K562 (cell line): ENCODE results near the gene FAM167B. TPM values are rescaled to one million over a fixed set of nuclear protein-coding genes. Genes with fewer than 3 reads are reported as not detected.
A peak's percentile ranks its signal among the peaks of the same experiment; 100 is the strongest.

ENCODE experiments used
- EP400 ChIP-seq: fragments of 450-650 bp; IDR thresholded peaks from 2 replicates; pipeline ENCODE4 v1.6.1; 2017; ENCODE audit warnings: antibody characterized with exemption, mild to moderate bottlenecking, moderate library complexity
- FOXJ2 ChIP-seq: fragments of 200-800 bp; sonication (Bioruptor generic); IDR thresholded peaks from 2 replicates; pipeline ENCODE4 v1.6.1; 2016; ENCODE audit warnings: missing genetic modification characterization, missing compliant biosample characterization
- GABPB2 ChIP-seq: fragments of 250-450 bp; sonication (Bioruptor Pico); conservative IDR thresholded peaks from 2 replicates; pipeline ENCODE4 v1.5.1; 2021; ENCODE audit warnings: mild to moderate bottlenecking
- STAT5B ChIP-seq: fragments of 250-450 bp; sonication (Bioruptor Pico); IDR thresholded peaks from 2 replicates; pipeline ENCODE4 v1.8.0; 2021; ENCODE audit warnings: mild to moderate bottlenecking, inconsistent platforms
- ZNF347 ChIP-seq: fragments of 450-650 bp; formaldehyde crosslinking; IDR thresholded peaks from 2 replicates; pipeline ENCODE4 v1.4.0; 2020; ENCODE audit warnings: low read depth, mild to moderate bottlenecking, moderate library complexity
- polyA plus RNA-seq, 8 experiments: library from polyadenylated mRNA; depleted of rRNA in 4 of 8; stranded (reverse) in 5 of 8; unstranded in 3 of 8; fragments of >200 nt; fragmentation: Nextera tagmentation in 2 of 8; fragmentation: Illumina TruSeq in 1 of 8; extraction: Ambion mirVana in 2 of 8; extraction: Trizol in 1 of 8; gene quantifications; 2 replicates each; pipeline versions ENCODE4 v1.2.1 to v1.2.3, GENCODE V29; 2011 to 2014; ENCODE audit warnings: inconsistent platforms in 1 of 8, missing spikeins in 1 of 8
- total RNA-seq, 7 experiments: library from RNA; depleted of rRNA in 6 of 7; stranded (reverse); fragments of >200 nt in 6 of 7; fragmentation: Illumina TruSeq in 2 of 7; extraction: Trizol in 2 of 7; gene quantifications; 2 replicates each; pipeline versions ENCODE4 v1.2.1 to v1.2.3, GENCODE V29; 2011 to 2021; ENCODE audit warnings: low replicate concordance in 1 of 7
- TF ChIP-seq, protein P1 (sequence below): fragments of 250-450 bp; sonication (Bioruptor Pico); IDR thresholded peaks from 2 replicates; pipeline ENCODE4 v1.8.0; 2021; ENCODE audit warnings: borderline replicate concordance, mild to moderate bottlenecking, moderate library complexity; ENCODE audit not compliant: poor library complexity, severe bottlenecking
- TF ChIP-seq, protein P2 (sequence below): IDR thresholded peaks from 2 replicates; pipeline ENCODE4 v1.6.1; 2012; ENCODE audit warnings: low read depth, low read length, improper control_type of control experiment, borderline replicate concordance
- TF ChIP-seq, protein P3 (sequence below): fragments of 450-650 bp; formaldehyde crosslinking; IDR thresholded peaks from 2 replicates; pipeline ENCODE4 v1.4.0; 2020; ENCODE audit warnings: mild to moderate bottlenecking, mixed read lengths
- TF ChIP-seq, protein P4 (sequence below): fragments of 250-450 bp; sonication (Bioruptor Pico); IDR thresholded peaks from 2 replicates; pipeline ENCODE4 v1.4.0; 2020; ENCODE audit warnings: mild to moderate bottlenecking, moderate library complexity
- TF ChIP-seq, protein P5 (sequence below): fragments of 250-450 bp; sonication (Bioruptor Pico); IDR thresholded peaks from 2 replicates; pipeline ENCODE4 v1.8.0; 2022; ENCODE audit warnings: moderate library complexity, mild to moderate bottlenecking, inconsistent platforms

The FAM167B gene
- total and polyA plus RNA-seq, 9 of the 15 experiments (the other 6 are each of a cell fraction or from before 2014, with no cell fraction given), result not detected

DNA sequence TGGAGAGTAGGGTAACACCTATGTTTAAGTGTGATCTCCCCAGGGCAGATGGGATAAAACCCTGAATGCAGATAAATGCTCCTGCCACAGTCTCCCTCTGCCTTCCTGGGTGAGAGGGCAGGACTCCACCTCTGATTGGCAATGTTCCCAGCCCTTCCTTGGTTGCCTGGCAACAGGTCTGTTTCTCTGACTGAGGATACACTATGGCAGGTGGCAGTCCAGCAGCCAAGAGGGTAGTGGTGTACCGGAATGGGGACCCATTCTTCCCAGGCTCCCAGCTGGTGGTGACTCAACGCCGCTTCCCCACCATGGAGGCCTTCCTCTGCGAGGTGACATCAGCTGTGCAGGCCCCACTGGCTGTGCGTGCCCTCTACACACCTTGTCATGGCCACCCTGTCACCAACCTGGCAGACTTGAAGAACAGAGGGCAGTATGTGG is 38.1 kb upstream of the FAM167B start, which contains the start of gene DCDC2B (continued):
- TF ChIP-seq GABPB2 (CRISPR knock-in tag) (no peak), EP400 (no peak), FOXJ2 (tag) (peak; percentile 85), STAT5B (CRISPR knock-in tag) (no peak), ZNF347 (CRISPR knock-in tag) (no peak)
- TF ChIP-seq, protein P1, sequence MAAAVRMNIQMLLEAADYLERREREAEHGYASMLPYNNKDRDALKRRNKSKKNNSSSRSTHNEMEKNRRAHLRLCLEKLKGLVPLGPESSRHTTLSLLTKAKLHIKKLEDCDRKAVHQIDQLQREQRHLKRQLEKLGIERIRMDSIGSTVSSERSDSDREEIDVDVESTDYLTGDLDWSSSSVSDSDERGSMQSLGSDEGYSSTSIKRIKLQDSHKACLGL, result no peak
- TF ChIP-seq, protein P2, sequence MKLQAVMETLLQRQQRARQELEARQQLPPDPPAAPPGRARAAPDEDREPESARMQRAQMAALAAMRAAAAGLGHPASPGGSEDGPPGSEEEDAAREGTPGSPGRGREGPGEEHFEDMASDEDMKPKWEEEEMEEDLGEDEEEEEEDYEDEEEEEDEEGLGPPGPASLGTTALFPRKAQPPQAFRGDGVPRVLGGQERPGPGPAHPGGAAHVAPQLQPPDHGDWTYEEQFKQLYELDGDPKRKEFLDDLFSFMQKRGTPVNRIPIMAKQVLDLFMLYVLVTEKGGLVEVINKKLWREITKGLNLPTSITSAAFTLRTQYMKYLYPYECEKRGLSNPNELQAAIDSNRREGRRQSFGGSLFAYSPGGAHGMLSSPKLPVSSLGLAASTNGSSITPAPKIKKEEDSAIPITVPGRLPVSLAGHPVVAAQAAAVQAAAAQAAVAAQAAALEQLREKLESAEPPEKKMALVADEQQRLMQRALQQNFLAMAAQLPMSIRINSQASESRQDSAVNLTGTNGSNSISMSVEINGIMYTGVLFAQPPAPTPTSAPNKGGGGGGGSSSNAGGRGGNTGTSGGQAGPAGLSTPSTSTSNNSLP, result no peak
- TF ChIP-seq, protein P3, sequence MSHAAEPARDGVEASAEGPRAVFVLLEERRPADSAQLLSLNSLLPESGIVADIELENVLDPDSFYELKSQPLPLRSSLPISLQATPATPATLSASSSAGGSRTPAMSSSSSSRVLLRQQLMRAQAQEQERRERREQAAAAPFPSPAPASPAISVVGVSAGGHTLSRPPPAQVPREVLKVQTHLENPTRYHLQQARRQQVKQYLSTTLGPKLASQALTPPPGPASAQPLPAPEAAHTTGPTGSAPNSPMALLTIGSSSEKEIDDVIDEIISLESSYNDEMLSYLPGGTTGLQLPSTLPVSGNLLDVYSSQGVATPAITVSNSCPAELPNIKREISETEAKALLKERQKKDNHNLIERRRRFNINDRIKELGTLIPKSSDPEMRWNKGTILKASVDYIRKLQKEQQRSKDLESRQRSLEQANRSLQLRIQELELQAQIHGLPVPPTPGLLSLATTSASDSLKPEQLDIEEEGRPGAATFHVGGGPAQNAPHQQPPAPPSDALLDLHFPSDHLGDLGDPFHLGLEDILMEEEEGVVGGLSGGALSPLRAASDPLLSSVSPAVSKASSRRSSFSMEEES (CRISPR knock-in tag), result no peak
- TF ChIP-seq, protein P4, sequence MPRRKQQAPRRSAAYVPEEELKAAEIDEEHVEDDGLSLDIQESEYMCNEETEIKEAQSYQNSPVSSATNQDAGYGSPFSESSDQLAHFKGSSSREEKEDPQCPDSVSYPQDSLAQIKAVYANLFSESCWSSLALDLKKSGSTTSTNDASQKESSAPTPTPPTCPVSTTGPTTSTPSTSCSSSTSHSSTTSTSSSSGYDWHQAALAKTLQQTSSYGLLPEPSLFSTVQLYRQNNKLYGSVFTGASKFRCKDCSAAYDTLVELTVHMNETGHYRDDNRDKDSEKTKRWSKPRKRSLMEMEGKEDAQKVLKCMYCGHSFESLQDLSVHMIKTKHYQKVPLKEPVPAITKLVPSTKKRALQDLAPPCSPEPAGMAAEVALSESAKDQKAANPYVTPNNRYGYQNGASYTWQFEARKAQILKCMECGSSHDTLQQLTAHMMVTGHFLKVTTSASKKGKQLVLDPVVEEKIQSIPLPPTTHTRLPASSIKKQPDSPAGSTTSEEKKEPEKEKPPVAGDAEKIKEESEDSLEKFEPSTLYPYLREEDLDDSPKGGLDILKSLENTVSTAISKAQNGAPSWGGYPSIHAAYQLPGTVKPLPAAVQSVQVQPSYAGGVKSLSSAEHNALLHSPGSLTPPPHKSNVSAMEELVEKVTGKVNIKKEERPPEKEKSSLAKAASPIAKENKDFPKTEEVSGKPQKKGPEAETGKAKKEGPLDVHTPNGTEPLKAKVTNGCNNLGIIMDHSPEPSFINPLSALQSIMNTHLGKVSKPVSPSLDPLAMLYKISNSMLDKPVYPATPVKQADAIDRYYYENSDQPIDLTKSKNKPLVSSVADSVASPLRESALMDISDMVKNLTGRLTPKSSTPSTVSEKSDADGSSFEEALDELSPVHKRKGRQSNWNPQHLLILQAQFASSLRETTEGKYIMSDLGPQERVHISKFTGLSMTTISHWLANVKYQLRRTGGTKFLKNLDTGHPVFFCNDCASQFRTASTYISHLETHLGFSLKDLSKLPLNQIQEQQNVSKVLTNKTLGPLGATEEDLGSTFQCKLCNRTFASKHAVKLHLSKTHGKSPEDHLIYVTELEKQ (CRISPR knock-in tag), result no peak
- TF ChIP-seq, protein P5, sequence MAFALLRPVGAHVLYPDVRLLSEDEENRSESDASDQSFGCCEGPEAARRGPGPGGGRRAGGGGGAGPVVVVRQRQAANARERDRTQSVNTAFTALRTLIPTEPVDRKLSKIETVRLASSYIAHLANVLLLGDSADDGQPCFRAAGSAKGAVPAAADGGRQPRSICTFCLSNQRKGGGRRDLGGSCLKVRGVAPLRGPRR (CRISPR knock-in tag), result no peak
